Smooth muscle cell (in vitro differentiated cells): ENCODE results near the gene TNFSF9. TPM values are rescaled to one million over a fixed set of nuclear protein-coding genes. Genes with fewer than 3 reads are reported as not detected.
"Not testable (repeated sequence)": the region's sequence is repeated elsewhere in the genome, so short reads cannot be mapped to it uniquely, and the experiment has no call there.

ENCODE experiments used
- DNase-seq: peaks from one replicate; lab custom pipeline; 2025; ENCODE audit not compliant: unreplicated experiment; lab: John Stamatoyannopoulos, UW
- H2AFZ ChIP-seq: fragments of 200-600 bp; sonication (generic); 2 replicates; pipeline ENCODE4 v1.6.0; 2016; ENCODE audit warnings: antibody characterized with exemption, low read depth, mild to moderate bottlenecking
- H3F3A ChIP-seq: fragments of 200-600 bp; sonication (generic); 2 replicates; pipeline ENCODE4 v1.6.0; 2017; ENCODE audit warnings: antibody characterized with exemption, low read depth
- H3K27ac ChIP-seq: fragments of 200-600 bp; sonication (generic); 2 replicates; pipeline ENCODE4 v1.5.1; 2016; ENCODE audit warnings: low read depth, mild to moderate bottlenecking
- H3K27me3 ChIP-seq: fragments of 200-600 bp; sonication (generic); 2 replicates; pipeline ENCODE4 v1.6.1; 2016; ENCODE audit warnings: low read depth, mild to moderate bottlenecking
- H3K36me3 ChIP-seq: fragments of 200-600 bp; sonication (generic); 2 replicates; pipeline ENCODE4 v1.5.1; 2016; ENCODE audit warnings: low read depth
- H3K4me1 ChIP-seq: fragments of 200-600 bp; sonication (generic); 2 replicates; pipeline ENCODE4 v1.5.1; 2016; ENCODE audit warnings: low read depth
- H3K4me2 ChIP-seq: fragments of 200-600 bp; sonication (generic); 2 replicates; pipeline ENCODE4 v1.6.0; 2016; ENCODE audit warnings: mild to moderate bottlenecking
- H3K4me3 ChIP-seq: fragments of 200-600 bp; sonication (generic); 2 replicates; pipeline ENCODE4 v1.5.1; 2016; ENCODE audit warnings: mild to moderate bottlenecking
- H3K79me2 ChIP-seq: fragments of 200-600 bp; sonication (generic); 2 replicates; pipeline ENCODE4 v1.6.0; 2016; ENCODE audit warnings: low read depth, mild to moderate bottlenecking
- H3K9ac ChIP-seq: fragments of 200-600 bp; sonication (generic); 2 replicates; pipeline ENCODE4 v1.6.0; 2016; ENCODE audit warnings: low read depth
- H3K9me3 ChIP-seq: fragments of 200-600 bp; sonication (generic); replicated peaks from 2 replicates; pipeline ENCODE4 v1.5.1; 2016; ENCODE audit warnings: low read depth
- H4K20me1 ChIP-seq: fragments of 200-600 bp; sonication (generic); 2 replicates; pipeline ENCODE4 v1.6.0; 2016; ENCODE audit warnings: low read depth
- CTCF ChIP-seq: fragments of 200-600 bp; sonication (generic); IDR thresholded peaks from 2 replicates; pipeline ENCODE4 v1.5.1; 2017; ENCODE audit warnings: borderline replicate concordance, mild to moderate bottlenecking, antibody characterized with exemption; ENCODE audit not compliant: insufficient read depth, poor library complexity, severe bottlenecking
- WGBS: methylation state at CpG from one replicate; pipeline ENCODE4 v1.1.7; 2016; ENCODE audit warnings: low lambda C conversion rate; 5-methylcytosine and 5-hydroxymethylcytosine counted together
- polyA plus RNA-seq: library from polyadenylated mRNA; unstranded; fragments of >200 nt; fragmentation: Nextera tagmentation; extraction: Ambion mirVana; gene quantifications from 2 replicates; pipeline ENCODE4 v1.2.1, GENCODE V29; 2016
- total RNA-seq: library from RNA; depleted of rRNA; stranded (reverse); fragments of >200 nt; gene quantifications from 2 replicates; pipeline ENCODE4 v1.2.3, GENCODE V29; 2014

Gene TNFSF9
- total and polyA plus RNA-seq, 2 experiments from 2014 or later = 3.4 to 7.3 TPM

GRCh38 chr19:6540918-6541689 lies 10.3 kb downstream of the TNFSF9 start:
- no peak overlapping the region for H3K27ac ChIP-seq
- H2AFZ ChIP-seq = no peak overlapping the region
- no peak overlapping the region for H3K4me3 ChIP-seq
- H3K36me3 ChIP-seq = no peaks in the 10 kb centered on the region
- no peaks in the 10 kb centered on the region for H3F3A ChIP-seq
- H3K4me2 ChIP-seq = no peak overlapping the region
- no peak overlapping the region for H3K9ac ChIP-seq
- no peak for TF ChIP-seq CTCF
- H3K79me2 ChIP-seq = no peaks in the 10 kb centered on the region
- no peaks in the 10 kb centered on the region for H4K20me1 ChIP-seq
- no peaks in the 10 kb centered on the region for H3K9me3 ChIP-seq
- no peaks in the 10 kb centered on the region for H3K27me3 ChIP-seq
- 84% methylated on average over 13 of the region's 13 CpGs for WGBS
- H3K4me1 ChIP-seq = no peaks in the 10 kb centered on the region
- no peak for DNase-seq

GRCh38 chr19:6543866-6544347 lies 13.1 kb downstream of the TNFSF9 start:
- H3K4me3 ChIP-seq = no peak overlapping the region
- H3K9me3 ChIP-seq = no peaks in the 10 kb centered on the region
- H3K27ac ChIP-seq = no peak overlapping the region
- H3K4me2 ChIP-seq = no peak overlapping the region
- DNase-seq = no peak
- no peaks in the 10 kb centered on the region for H4K20me1 ChIP-seq
- H3K27me3 ChIP-seq = no peaks in the 10 kb centered on the region
- H2AFZ ChIP-seq = no peak overlapping the region
- no peak overlapping the region for H3K9ac ChIP-seq
- H3K4me1 ChIP-seq = no peaks in the 10 kb centered on the region
- no peak for TF ChIP-seq CTCF
- H3K36me3 ChIP-seq = no peaks in the 10 kb centered on the region
- 87% methylated on average over 11 of the region's 11 CpGs for WGBS
- no peaks in the 10 kb centered on the region for H3F3A ChIP-seq
- no peaks in the 10 kb centered on the region for H3K79me2 ChIP-seq

GRCh38 chr19:6550679-6551078 lies 19.9 kb downstream of the TNFSF9 start:
- H3K9me3 ChIP-seq, H3K9ac ChIP-seq, H3K27me3 ChIP-seq, H3K4me3 ChIP-seq, H3K4me2 ChIP-seq, H3F3A ChIP-seq, H3K79me2 ChIP-seq, DNase-seq, H3K4me1 ChIP-seq, H3K27ac ChIP-seq, H2AFZ ChIP-seq, H4K20me1 ChIP-seq, H3K36me3 ChIP-seq: not testable (repeated sequence)
- 85% methylated on average over 6 of the region's 6 CpGs for WGBS

GRCh38 chr19:6551091-6551490 lies 20.3 kb downstream of the TNFSF9 start:
- Histone ChIP-seq H4K20me1 (no peaks in the 10 kb centered on the region), H2AFZ (no peak overlapping the region), H3K4me3 (no peak overlapping the region), H3K4me2 (no peak overlapping the region), H3K9me3 (no peaks in the 10 kb centered on the region), H3F3A (no peaks in the 10 kb centered on the region), H3K27ac (no peak overlapping the region), H3K4me1 (peaks cover 4% of the 10 kb centered on the region), H3K79me2 (no peaks in the 10 kb centered on the region), H3K27me3 (no peaks in the 10 kb centered on the region), H3K36me3 (no peaks in the 10 kb centered on the region), H3K9ac (no peak overlapping the region)
- DNase-seq = no peak
- 75% methylated on average over 3 of the region's 3 CpGs for WGBS
- TF ChIP-seq CTCF = no peak
